HG03280 (cell line): ENCODE measurements around the gene OLFM1.

Experiments
- ATAC-seq: cut with Tn5 transposase; IDR thresholded peaks from one replicate; pipeline ENCODE4 v1.9.1; 2021; ENCODE audit warnings: mild to moderate bottlenecking, moderate library complexity; ENCODE audit not compliant: unreplicated experiment

The OLFM1 gene

DNA sequence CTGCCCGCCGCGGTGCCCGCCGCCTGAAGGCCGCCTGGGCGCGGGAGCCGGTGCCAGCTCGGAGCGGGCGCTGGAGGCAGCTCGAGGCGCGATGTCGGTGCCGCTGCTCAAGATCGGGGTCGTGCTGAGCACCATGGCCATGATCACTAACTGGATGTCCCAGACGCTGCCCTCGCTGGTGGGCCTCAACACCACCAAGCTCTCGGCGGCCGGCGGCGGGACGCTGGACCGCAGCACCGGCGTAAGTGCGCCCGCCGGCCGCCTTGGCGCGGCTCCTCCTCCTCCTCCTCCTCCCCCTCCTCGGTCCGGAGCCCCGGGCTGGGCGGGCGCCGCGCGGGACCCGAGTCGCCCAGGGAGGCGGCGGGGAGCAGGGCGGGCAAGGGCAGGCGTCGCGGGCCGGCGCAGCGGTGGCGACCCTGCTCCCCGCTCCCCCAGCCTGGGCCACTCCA, 455 bp downstream of the OLFM1 start:
- ATAC-seq: no peak

DNA sequence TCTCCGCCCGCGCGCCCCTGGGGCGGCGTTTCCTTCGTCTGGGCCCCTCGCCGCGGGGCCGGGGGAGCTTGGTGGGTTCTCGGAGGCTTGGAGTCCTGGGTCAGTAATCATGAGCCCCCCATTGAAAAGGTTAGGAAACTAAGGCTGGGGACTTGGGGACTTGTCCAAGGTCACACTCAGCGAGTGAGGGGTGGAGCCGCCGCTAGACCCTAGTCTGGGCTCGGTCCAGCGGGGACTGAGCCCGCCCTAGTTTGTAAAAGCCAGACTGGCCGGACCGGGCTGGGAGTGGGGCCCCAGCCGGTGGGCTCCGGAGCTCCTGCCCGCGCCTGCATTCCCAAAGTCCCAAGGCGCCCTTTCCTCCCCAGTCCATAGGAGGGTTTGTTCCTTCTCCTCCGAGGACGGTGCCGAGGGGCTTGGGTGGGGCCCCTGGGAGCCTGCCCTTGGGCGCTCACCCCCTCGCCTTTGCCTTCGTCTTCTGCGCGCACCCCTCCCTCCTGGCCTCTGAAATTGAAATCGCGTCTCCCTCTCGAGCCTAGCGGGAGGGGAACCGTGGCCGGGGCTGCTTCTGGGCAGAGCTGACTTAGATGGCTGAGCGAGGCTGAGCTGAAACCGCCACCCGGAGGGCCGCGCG, 995 bp downstream of the OLFM1 start:
- ATAC-seq: no peak

DNA sequence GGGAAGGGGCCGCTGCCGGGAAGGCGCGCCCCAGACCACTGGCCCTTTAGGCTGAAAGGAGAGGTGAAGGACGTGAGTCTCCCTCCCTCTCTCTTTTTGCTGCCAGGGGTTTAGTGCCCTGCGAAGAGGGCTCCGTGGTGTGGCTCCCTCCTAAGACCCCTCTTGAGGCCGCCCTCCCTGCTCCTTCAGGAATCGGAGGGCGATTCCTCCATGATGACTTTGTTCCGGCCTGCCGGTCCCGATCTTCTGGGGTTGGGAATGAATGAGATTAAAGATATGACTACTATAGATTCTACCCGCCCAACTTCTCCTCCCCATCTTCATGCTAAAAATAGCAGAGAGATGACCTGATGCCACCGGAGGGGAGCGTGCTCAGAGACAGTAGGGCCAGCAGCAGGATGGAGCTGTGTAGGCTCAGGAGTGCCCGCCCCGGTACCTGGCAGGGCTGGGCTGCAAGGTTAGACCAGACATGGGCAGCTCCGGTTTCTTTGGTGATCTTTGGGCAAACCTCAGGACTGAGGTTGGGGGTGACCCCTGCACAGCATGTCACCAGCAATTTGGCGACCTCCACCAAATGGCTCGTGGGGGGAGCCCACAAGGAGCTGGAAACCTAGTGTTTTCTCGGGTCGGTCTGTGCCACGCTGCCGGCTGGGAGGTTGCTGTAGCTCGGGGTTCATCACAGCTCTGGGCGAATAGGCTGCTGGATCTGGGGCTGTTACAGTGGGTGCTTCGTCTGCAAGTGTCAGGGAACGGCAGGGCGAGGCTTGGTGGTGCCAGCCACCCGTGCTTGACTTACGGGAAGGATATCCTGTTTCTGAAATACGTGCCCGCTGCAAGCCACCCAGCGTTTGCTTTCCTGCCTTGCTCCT, 1.7 kb downstream of the OLFM1 start:
- no peak for ATAC-seq

DNA sequence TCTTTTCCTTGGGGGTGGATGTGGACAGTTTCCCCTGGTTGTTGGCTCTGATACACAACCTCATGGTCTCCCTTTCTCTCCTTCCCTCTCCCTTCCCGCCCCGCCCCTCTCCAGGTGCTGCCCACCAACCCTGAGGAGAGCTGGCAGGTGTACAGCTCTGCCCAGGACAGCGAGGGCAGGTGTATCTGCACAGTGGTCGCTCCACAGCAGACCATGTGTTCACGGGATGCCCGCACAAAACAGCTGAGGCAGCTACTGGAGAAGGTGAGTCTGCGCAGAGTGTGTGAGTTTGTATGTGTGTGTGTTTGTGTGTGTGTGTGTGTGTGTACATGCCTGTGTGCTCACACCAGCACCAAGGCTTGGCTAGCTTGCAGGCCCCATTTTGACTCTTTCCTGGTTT, 2.6 kb downstream of the OLFM1 start:
- ATAC-seq: no peak

DNA sequence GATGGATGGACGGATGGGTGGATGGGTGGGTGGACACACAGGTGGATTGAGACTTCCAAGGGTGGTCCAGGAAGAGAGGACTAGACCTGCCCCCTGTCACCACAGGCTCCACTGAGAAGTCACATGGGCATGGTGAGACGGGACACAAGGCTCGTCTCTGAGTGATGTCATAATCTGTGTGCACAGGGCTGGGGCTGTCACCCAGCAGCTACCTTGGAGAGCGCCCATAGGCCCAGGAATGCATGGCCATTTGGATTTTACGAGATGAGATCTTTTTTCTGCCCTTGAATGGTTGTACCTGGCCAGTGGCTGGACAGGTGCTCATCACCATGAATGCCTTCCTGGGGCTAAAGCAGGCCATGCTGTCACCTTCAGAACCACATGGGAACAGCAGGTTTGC, 3.1 kb downstream of the OLFM1 start:
- no peak for ATAC-seq

DNA sequence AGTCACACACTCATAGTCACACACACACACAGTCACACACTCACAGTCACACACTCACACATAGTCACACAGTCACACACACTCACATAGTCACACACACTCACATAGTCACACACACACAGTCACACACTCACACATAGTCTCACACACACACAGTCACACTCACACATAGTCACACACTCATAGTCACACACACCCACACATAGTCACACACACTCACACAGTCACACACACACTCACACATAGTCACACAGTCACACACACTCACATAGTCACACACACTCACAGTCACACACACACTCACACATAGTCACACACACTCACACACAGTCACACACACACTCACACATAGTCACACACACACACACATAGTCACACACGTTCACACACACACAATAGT, 4.1 kb downstream of the OLFM1 start:
- ATAC-seq: no peak

DNA sequence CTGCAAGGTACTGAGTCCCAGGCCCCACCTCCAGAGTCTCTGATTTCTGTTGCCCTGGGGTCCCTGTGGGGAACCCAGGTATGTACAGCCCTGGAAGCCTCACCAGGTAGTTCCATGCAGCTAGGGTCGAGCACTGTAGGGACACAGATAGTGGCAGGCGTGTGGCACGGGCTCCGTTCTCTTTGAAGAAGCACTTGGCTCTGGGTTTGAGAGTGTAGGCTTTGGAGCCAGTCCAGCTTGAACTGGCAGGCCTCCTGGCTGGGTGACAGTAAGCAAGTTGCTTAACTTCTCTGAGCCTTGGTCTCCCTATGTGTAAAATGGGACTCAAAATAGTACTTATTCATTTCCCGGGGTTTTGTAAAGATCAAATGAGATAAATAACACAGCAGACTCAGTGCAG, 5.6 kb downstream of the OLFM1 start:
- ATAC-seq: no peak

DNA sequence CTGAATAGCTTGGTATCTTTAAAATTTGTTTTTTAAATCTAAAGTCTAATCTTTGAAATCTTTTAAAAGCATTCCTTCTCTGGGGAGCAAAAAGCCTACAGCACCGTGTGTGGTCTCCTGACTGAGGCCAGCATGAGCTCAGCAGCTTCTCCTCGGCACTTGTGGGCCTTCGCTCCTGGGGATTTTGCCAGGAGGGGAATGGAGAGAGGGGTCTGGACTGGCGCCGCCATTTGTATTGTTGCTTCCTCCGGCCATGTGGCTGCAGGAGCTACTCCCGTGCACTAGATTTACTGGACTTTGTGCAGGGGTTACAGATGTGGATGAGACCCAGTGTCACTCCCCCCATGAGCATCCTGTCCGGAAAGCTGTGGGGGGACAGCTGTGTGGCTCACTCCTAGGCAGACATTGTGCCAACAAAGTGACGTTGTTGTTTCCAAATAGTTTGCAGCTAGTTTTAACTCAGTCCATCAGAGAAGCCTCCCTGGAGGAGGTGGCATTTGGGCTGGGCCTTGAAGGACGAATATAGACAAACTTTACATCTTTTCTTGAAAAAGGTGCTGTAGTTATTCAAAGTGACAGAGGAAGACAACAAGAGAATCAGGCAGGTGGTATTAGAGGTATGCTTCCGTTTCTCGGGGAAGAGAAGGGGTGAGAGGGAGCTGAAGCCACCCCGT, 6.6 kb downstream of the OLFM1 start:
- no peak for ATAC-seq

DNA sequence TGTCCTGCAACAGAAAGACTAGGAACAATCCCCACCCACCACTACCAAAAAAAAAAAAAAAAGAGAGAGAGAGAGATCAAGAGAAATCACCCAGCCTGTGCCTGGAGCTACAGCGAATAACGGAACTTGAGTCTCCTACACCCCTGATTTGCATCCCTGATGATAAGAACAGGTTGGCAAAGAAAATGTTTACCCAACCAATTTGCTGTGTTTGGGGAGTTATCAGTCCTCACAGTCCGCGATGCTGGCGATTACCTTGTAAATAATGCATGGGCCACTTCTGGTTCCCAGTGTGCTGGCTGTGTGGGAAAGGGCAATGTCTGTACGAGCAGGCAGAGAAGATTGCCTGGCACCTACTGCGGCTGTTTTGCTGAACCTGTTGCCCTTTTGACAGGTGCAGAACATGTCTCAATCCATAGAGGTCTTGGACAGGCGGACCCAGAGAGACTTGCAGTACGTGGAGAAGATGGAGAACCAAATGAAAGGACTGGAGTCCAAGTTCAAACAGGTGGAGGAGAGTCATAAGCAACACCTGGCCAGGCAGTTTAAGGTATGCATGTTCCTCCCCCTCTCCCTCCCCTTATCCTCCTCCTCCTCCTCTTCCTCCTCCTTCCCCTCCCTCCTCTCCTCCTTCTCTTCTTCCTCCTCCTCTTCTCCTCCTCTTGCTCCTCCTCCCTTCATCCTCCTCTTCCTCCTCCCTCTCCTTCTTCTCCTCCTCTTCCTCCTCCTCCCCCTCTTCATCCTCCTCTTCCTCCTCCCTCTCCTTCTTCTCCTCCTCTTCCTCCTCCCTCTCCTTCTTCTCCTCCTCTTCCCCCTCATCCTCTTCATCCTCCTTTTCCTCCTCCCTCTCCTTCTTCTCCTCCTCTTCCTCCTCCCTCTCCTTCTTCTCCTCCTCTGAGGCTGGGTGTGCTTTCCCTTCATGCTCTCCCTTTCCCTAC, 8.3 kb downstream of the OLFM1 start:
- ATAC-seq: no peak

DNA sequence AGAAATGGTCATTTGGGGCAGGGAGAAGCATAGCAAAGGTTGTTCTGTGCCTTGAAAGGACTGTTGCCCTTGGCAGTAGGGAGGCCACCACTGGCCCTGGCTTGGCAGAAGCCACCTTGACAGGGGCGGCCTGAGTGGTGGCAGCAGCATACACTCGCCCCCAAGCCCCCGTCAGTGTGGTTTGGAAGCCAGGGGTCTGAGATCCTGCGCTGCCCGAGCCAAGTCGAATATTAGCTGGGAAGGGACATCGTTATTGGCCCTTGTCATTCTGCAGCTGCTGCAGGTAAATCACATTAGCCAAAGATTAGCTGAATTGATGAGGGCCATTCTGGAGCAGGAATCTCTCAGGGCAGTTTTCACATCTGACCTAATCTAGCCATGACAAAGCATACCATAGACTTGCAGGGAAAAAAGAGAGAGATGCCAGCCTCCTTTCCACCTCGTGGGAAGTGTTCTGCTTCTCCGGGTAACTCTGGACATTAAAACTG, 9.0 kb downstream of the OLFM1 start:
- no peak for ATAC-seq

DNA sequence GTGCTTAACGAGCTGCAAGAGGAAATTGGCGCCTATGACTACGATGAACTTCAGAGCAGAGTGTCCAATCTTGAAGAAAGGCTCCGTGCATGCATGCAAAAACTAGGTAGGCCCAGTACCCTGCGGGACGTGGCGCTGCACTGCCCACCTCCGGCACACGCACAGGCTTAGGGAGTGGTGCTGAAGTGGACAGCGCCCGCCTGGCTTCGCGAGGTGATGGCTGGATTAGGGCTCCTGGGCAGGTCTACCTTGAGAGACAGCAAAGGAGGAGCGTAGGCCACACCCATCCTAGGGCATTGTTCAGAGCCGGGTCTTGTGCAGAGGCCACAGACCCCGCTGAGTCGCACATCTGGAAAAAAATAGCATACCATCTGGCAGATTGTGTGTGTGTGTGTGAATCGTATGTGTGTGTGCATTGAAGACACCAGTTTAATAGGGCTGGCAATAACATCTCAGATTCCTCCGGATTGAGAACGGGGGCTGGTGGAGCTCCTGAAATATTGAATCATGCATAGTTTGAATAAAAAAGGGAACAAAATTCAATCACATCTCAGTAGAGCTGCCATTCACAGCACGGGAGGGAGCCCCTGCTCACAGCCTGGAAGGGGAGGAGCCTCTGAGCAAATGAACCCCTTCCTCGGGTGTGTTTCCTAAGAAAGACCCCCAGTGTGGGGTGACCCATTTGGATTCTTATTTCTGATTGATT, 11.1 kb downstream of the OLFM1 start:
- ATAC-seq: no peak

DNA sequence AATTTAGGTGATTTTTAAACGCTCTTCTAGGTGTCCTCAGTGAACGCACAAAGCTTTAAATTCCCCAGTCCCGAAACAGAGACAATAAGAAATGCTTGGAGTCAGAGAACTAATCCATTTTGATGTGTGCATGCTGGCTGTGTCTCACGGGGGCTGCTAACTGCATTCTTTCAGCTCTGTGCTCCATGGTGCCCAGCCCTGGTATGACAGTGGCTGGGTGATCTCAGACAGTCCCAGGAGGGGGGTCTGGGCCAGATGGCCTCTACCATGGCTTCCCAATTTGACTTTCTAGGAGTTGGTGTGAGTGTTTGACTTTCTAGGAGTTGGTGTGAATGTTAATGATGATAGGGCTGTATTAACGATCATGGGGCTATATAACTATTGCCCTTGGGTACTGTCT, 12.1 kb downstream of the OLFM1 start:
- ATAC-seq: no peak

DNA sequence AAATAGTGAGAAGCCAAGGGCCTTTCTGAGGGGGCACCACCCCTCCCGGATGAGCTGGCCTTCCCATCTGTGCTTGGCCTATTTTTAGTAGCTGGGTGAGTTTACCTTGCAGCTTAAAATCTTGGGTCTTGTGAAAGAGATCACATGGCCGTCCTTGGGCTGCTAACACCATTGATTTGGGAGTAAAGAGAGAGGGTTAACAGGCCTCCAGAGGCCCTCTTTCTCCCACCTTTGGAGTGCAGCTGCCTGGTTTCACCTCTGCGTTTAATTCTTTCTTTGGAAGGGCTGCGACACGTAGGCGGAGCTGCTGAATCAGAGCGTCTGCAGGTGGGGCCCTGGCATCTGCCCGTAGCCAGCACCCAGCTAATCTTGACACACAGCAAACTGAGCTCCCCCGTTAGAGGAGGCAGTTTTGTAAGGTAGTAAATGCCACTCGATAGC, 12.8 kb downstream of the OLFM1 start:
- ATAC-seq: no peak

DNA sequence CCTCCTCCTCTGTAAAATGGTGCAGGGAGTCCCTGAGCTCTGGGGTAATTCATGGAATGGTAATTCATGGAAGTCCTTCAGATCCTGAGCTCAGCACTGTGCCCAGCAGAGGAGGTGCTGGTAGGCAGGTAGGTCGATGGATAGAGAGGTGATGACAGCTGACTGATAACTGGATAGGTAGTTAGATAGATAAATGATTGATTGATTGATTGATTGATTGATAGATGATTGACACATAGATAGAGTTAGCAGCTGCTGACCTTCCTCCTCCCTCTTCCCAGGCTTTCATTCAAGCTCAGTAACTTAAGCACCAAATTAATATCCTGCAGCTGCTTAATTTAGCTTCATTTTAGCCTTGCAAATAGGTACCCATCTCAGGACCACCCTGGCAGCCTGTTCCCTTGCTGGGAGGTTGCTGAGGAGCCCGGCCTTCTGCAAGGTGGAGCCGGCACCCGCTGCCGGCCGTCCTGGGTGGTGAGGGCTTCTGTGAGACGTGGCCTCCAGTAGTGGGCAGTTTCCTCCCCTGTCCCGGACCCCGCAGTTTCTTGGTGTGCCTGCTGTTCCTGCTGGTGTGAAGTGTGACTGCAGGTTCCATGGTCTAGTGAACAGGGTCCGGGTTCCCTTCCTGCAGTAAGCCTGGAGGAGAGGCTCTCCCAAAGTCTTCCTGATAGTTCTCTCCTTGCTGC, 13.4 kb downstream of the OLFM1 start:
- no peak for ATAC-seq

DNA sequence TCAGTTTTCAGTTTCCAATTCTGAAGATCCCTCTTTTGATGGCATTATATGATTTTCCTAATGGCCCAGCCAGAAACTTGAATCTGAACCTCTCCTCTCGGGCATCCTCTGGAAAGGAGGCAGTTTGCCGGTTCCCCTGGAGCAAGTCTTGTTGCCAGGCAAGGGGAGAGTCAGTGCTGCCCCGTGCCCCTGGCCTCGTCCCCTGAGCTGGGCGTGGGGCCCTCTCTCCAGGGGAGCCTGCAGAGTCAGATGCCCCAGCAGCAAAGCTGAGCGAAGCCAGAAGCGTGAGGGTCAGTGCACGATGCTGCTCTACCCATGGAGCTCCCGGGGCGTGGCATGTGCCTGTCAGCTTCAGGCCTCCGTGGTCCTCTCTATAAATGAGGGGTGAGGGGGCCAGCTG, 14.0 kb downstream of the OLFM1 start:
- ATAC-seq: no peak

DNA sequence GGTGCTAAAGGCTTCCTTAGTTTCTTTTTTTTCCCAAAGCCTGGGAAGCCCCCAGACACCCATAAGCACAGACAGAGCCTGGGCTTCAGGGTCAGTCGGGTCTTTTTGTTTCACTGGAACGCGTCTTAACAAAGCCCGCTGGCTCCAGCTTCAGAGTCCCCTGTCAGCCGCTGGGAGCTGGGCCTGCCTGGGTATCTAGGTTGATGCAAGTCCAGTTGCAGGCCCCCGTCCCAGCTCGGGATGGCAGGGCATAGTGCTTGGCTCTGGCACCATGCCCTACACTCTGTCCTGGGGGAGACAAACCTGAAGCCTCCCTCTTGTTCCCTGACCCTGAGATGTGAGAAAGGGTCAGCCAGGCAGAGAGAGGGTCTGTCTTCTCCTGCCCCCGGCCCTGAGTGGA, 14.5 kb downstream of the OLFM1 start:
- no peak for ATAC-seq

DNA sequence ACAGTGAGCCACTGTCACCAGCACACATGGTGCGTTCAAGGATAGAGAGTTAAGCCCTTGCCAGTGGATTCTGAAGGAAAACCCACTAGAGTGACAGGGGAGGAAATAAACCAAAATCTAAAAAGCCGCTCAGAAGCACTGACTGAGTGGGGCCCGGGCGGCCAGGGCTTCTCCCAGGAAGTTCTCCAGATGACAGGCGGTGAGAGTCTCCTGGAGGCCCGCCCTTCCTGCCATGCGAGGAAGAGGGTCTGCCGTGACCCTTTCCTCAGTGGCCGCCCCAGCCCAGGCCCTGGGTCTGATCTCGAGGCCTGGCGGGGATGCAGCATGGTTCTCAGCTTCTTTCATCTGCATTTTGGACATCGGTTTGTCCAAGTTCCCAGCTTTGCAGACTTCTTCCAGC, 14.9 kb downstream of the OLFM1 start:
- no peak for ATAC-seq

DNA sequence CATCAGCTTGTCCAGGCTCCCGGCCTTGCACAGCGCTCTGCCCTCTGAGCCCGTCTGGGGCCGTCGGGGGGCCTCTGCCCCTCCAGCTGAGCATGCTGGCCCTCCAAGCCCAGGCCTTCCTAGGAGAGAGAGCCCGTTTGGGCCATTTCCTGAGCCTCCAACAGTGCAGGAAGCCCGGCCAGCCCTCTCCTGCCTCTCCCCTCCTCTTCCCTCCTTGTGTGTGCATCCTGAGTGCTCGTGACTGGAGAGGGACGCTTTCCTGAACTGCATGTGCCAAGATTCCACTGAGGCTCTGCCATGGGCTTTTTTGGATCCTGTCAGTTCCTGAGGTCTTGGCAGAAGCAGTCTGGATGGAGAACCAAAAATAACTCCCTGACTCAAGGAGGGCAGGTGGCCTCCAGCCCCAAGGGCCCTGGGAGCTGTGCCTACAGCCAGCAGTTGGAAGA, 15.6 kb downstream of the OLFM1 start:
- ATAC-seq: no peak

DNA sequence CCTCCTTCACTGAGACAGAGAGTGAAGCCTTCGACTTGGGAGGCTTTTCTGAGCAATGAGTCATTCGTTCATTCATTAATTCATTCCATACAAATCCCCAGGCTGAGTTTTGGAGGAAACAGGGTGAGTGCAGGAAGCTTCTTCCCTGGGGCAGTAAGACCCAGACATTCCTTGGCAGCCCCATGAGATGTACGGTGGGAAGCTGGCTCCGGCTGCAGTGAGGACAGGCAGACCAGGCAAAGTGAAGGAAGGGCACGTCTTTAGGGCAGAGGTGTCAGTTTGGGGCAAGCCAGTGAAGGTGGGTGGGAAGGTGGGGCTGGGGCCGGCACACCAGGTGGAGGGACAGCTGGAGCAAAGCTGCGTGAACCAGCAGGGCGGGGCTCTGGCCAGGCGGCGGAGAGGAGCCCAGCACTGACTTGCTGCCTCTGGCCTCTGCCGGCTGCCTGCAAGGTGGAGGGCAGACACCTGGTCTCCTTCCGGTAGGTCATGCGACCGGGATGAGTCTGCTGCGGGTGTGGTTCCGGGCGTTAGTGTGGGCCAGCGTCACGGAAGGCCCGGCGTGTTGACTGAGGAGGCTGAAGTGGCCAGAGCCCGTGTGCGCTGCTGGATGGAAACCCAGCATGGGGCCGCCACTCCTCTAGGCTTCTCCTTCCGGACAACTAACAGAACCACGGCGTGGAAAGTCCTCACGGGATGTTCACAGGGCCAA, 16.6 kb downstream of the OLFM1 start:
- ATAC-seq: no peak
